GM23338 (cell line): Measurements from ENCODE around the gene UBE2E2. TPM values are rescaled to one million over a fixed set of nuclear protein-coding genes. Genes with fewer than 3 reads are reported as not detected.

Experiments used
- ATAC-seq: fragments of 200-7000 bp; cut with Tn5 transposase; 3 replicates; pipeline ENCODE4 v1.9.1; 2020
- DNase-seq: peaks from one replicate; pipeline ENCODE4 v3.0.0-alpha.2; 2015; ENCODE audit warnings: low spot score
- H2AFZ ChIP-seq: fragments of 200-600 bp; sonication (generic); 2 replicates; pipeline ENCODE4 v1.8.0; 2016; ENCODE audit warnings: antibody characterized with exemption, mild to moderate bottlenecking, moderate library complexity
- H3F3A ChIP-seq: fragments of 200-600 bp; sonication (generic); replicated peaks from 2 replicates; pipeline ENCODE4 v1.8.0; 2017; ENCODE audit warnings: antibody characterized with exemption, mixed run types, low read depth
- H3K27ac ChIP-seq: fragments of 200-600 bp; sonication (generic); 2 replicates; pipeline ENCODE4 v1.6.1; 2016; ENCODE audit warnings: low read depth
- H3K27me3 ChIP-seq: fragments of 200-600 bp; sonication (generic); 2 replicates; pipeline ENCODE4 v1.8.0; 2016; ENCODE audit warnings: mild to moderate bottlenecking, mixed run types, moderate library complexity; ENCODE audit not compliant: insufficient read depth
- H3K36me3 ChIP-seq: fragments of 200-600 bp; sonication (generic); 2 replicates; pipeline ENCODE4 v1.8.0; 2016; ENCODE audit warnings: mild to moderate bottlenecking; ENCODE audit not compliant: insufficient read depth
- H3K4me1 ChIP-seq: fragments of 200-600 bp; sonication (generic); 2 replicates; pipeline ENCODE4 v1.8.0; 2016; ENCODE audit warnings: mild to moderate bottlenecking, moderate library complexity; ENCODE audit not compliant: insufficient read depth
- H3K4me2 ChIP-seq: fragments of 200-600 bp; sonication (generic); 2 replicates; pipeline ENCODE4 v1.7.1; 2017; ENCODE audit warnings: mixed run types
- H3K4me3 ChIP-seq: fragments of 200-600 bp; sonication (generic); 2 replicates; pipeline ENCODE4 v1.6.1; 2016; ENCODE audit warnings: mixed run types
- H3K79me2 ChIP-seq: fragments of 200-600 bp; sonication (generic); replicated peaks from 2 replicates; pipeline ENCODE4 v1.8.0; 2017; ENCODE audit warnings: mild to moderate bottlenecking; ENCODE audit not compliant: insufficient read depth
- H3K9me2 ChIP-seq: fragments of 200-600 bp; sonication (generic); 2 replicates; pipeline ENCODE4 v1.8.0; 2017; ENCODE audit not compliant: insufficient read depth
- H4K20me1 ChIP-seq: fragments of 200-600 bp; sonication (generic); replicated peaks from 2 replicates; pipeline ENCODE4 v1.8.0; 2017; ENCODE audit warnings: mild to moderate bottlenecking; ENCODE audit not compliant: insufficient read depth
- H3K27ac Mint-ChIP-seq: 2 replicates; pipeline ENCODE4 v1.8.0; 2020; ENCODE audit warnings: inconsistent platforms, mild to moderate bottlenecking, moderate library complexity, mixed read lengths
- H3K27me3 Mint-ChIP-seq: 3 replicates; pipeline ENCODE4 v1.8.0; 2022; ENCODE audit warnings: low read depth, mild to moderate bottlenecking, moderate library complexity, mixed read lengths, inconsistent platforms; ENCODE audit not compliant: insufficient read depth, poor library complexity
- H3K36me3 Mint-ChIP-seq: 3 replicates; pipeline ENCODE4 v1.8.0; 2021; ENCODE audit warnings: low read depth, mild to moderate bottlenecking, inconsistent platforms, moderate library complexity, mixed read lengths
- H3K4me1 Mint-ChIP-seq: 3 replicates; pipeline ENCODE4 v1.8.0; 2020; ENCODE audit warnings: mild to moderate bottlenecking, inconsistent platforms, mixed read lengths
- H3K4me3 Mint-ChIP-seq: 3 replicates; pipeline ENCODE4 v1.8.0; 2021; ENCODE audit warnings: moderate library complexity, mild to moderate bottlenecking, inconsistent platforms, mixed read lengths
- H3K9me3 Mint-ChIP-seq: 3 replicates; pipeline ENCODE4 v1.8.0; 2020; ENCODE audit warnings: moderate library complexity, mild to moderate bottlenecking, inconsistent platforms, mixed read lengths
- CREB1 ChIP-seq: fragments of 250-450 bp; sonication (Bioruptor Pico); IDR thresholded peaks from 2 replicates; pipeline ENCODE4 v1.5.0; 2020; ENCODE audit warnings: low read depth, mild to moderate bottlenecking, moderate library complexity
- CTCF ChIP-seq, 2 experiments: fragments of 200-600 bp in 1 of 2; sonication (generic) in 1 of 2; conservative IDR thresholded peaks; 2 replicates each; pipeline versions ENCODE4 v1.5.1 to v1.6.1; 2016 to 2017; ENCODE audit warnings: antibody characterized with exemption in 2 of 2, low read depth in 2 of 2, mild to moderate bottlenecking in 2 of 2, moderate library complexity in 1 of 2
- ETS1 ChIP-seq: IDR thresholded peaks from 2 replicates; pipeline ENCODE4 v1.6.1; 2016; ENCODE audit warnings: antibody characterized with exemption
- EZH2 ChIP-seq: fragments of 200-600 bp; sonication (generic); IDR thresholded peaks from one replicate; pipeline ENCODE4 v1.8.0; 2017; ENCODE audit warnings: antibody characterized with exemption, mild to moderate bottlenecking, low read depth; ENCODE audit not compliant: unreplicated experiment
- EZH2phosphoT487 ChIP-seq: fragments of 200-600 bp; sonication (generic); IDR thresholded peaks from one replicate; pipeline ENCODE4 v1.8.1; 2018; ENCODE audit warnings: antibody characterized with exemption; ENCODE audit not compliant: unreplicated experiment
- JUNB ChIP-seq: IDR thresholded peaks from one replicate; pipeline ENCODE4 v1.6.1; 2016; ENCODE audit warnings: antibody characterized with exemption; ENCODE audit not compliant: unreplicated experiment
- NANOG ChIP-seq: IDR thresholded peaks from 2 replicates; pipeline ENCODE4 v1.6.1; 2016; ENCODE audit warnings: antibody characterized with exemption, borderline replicate concordance
- POLR2AphosphoS5 ChIP-seq: IDR thresholded peaks from 2 replicates; pipeline ENCODE4 v1.6.1; 2016; ENCODE audit warnings: antibody characterized with exemption, low read depth
- REST ChIP-seq: IDR thresholded peaks from one replicate; pipeline ENCODE4 v1.6.1; 2018; ENCODE audit warnings: antibody characterized with exemption; ENCODE audit not compliant: unreplicated experiment
- STAT1 ChIP-seq: IDR thresholded peaks from one replicate; pipeline ENCODE4 v1.6.1; 2016; ENCODE audit warnings: antibody characterized with exemption; ENCODE audit not compliant: unreplicated experiment
- ZNF114 ChIP-seq: fragments of 250-450 bp; sonication (Bioruptor Pico); IDR thresholded peaks from 2 replicates; pipeline ENCODE4 v1.5.0; 2020; ENCODE audit warnings: mild to moderate bottlenecking, moderate library complexity
- ZNF331 ChIP-seq: fragments of 250-450 bp; sonication (Bioruptor Pico); IDR thresholded peaks from 2 replicates; pipeline ENCODE4 v1.5.0; 2020; ENCODE audit warnings: low read depth, mild to moderate bottlenecking, moderate library complexity
- polyA plus RNA-seq: library from polyadenylated mRNA; unstranded; fragments of >200 nt; fragmentation: Nextera tagmentation; extraction: Ambion mirVana; gene quantifications from 2 replicates; pipeline ENCODE4 v1.2.1, GENCODE V29; 2016
- total RNA-seq: library from RNA; depleted of rRNA; stranded (reverse); fragments of >200 nt; shearing (Covaris generic); gene quantifications from 2 replicates; pipeline ENCODE4 v1.2.3, GENCODE V29; 2014
- TF ChIP-seq, protein P1 (sequence below): fragments of 250-450 bp; sonication (Bioruptor Pico); IDR thresholded peaks from 2 replicates; pipeline ENCODE4 v1.5.0; 2020; ENCODE audit warnings: mild to moderate bottlenecking, moderate library complexity

The UBE2E2 gene
- total and polyA plus RNA-seq, 2 experiments from 2014 or later, result 86.9 to 169 TPM

GRCh38 chr3:23254282-23254681 is 51.2 kb downstream of the UBE2E2 start (continued):
- TF ChIP-seq, protein P1, sequence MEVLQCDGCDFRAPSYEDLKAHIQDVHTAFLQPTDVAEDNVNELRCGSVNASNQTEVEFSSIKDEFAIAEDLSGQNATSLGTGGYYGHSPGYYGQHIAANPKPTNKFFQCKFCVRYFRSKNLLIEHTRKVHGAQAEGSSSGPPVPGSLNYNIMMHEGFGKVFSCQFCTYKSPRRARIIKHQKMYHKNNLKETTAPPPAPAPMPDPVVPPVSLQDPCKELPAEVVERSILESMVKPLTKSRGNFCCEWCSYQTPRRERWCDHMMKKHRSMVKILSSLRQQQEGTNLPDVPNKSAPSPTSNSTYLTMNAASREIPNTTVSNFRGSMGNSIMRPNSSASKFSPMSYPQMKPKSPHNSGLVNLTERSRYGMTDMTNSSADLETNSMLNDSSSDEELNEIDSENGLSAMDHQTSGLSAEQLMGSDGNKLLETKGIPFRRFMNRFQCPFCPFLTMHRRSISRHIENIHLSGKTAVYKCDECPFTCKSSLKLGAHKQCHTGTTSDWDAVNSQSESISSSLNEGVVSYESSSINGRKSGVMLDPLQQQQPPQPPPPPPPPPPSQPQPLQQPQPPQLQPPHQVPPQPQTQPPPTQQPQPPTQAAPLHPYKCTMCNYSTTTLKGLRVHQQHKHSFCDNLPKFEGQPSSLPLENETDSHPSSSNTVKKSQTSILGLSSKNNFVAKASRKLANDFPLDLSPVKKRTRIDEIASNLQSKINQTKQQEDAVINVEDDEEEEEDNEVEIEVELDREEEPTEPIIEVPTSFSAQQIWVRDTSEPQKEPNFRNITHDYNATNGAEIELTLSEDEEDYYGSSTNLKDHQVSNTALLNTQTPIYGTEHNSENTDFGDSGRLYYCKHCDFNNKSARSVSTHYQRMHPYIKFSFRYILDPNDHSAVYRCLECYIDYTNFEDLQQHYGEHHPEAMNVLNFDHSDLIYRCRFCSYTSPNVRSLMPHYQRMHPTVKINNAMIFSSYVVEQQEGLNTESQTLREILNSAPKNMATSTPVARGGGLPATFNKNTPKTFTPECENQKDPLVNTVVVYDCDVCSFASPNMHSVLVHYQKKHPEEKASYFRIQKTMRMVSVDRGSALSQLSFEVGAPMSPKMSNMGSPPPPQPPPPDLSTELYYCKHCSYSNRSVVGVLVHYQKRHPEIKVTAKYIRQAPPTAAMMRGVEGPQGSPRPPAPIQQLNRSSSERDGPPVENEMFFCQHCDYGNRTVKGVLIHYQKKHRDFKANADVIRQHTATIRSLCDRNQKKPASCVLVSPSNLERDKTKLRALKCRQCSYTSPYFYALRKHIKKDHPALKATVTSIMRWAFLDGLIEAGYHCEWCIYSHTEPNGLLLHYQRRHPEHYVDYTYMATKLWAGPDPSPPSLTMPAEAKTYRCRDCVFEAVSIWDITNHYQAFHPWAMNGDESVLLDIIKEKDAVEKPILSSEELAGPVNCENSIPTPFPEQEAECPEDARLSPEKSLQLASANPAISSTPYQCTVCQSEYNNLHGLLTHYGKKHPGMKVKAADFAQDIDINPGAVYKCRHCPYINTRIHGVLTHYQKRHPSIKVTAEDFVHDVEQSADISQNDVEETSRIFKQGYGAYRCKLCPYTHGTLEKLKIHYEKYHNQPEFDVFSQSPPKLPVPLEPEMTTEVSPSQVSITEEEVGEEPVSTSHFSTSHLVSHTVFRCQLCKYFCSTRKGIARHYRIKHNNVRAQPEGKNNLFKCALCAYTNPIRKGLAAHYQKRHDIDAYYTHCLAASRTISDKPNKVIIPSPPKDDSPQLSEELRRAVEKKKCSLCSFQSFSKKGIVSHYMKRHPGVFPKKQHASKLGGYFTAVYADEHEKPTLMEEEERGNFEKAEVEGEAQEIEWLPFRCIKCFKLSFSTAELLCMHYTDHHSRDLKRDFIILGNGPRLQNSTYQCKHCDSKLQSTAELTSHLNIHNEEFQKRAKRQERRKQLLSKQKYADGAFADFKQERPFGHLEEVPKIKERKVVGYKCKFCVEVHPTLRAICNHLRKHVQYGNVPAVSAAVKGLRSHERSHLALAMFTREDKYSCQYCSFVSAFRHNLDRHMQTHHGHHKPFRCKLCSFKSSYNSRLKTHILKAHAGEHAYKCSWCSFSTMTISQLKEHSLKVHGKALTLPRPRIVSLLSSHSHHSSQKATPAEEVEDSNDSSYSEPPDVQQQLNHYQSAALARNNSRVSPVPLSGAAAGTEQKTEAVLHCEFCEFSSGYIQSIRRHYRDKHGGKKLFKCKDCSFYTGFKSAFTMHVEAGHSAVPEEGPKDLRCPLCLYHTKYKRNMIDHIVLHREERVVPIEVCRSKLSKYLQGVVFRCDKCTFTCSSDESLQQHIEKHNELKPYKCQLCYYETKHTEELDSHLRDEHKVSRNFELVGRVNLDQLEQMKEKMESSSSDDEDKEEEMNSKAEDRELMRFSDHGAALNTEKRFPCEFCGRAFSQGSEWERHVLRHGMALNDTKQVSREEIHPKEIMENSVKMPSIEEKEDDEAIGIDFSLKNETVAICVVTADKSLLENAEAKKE (CRISPR knock-in tag), result no peak
- TF ChIP-seq EZH2 (no peak), JUNB (no peak), CREB1 (no peak)

- Mint-ChIP-seq H3K9me3 (no peaks in the 10 kb centered on the region), H3K36me3 (peaks cover 4% of the 10 kb centered on the region; the same call in 1 of the 3 replicates), H3K27ac (no peak overlapping the region), H3K4me1 (peaks cover 4% of the 10 kb centered on the region; the same call in 1 of the 3 replicates), H3K27me3 (peaks cover 4% of the 10 kb centered on the region), H3K4me3 (no peak overlapping the region)
- H3K4me1 ChIP-seq, result no peaks in the 10 kb centered on the region
- ATAC-seq (no peak), DNase-seq (no peak)
- H3K4me2 ChIP-seq, result no peak overlapping the region
- no peaks in the 10 kb centered on the region for H3F3A ChIP-seq
- H3K27ac ChIP-seq, result no peak overlapping the region
- no peak overlapping the region for H3K4me3 ChIP-seq
- H3K79me2 ChIP-seq, result peaks cover 78% of the 10 kb centered on the region
- no peaks in the 10 kb centered on the region; the same call in 1 of the 2 replicates for H3K9me2 ChIP-seq
- no peak overlapping the region for H2AFZ ChIP-seq
- no peaks in the 10 kb centered on the region for H3K36me3 ChIP-seq
- no peaks in the 10 kb centered on the region for H3K27me3 ChIP-seq
- no peaks in the 10 kb centered on the region; the same call in none of the 2 replicates for H4K20me1 ChIP-seq
- no peak for TF ChIP-seq EZH2
- TF ChIP-seq NANOG, result no peak
- TF ChIP-seq ETS1, result no peak
- no peak for TF ChIP-seq EZH2phosphoT487
- TF ChIP-seq POLR2AphosphoS5, result no peak
- TF ChIP-seq CTCF (conservative IDR thresholded peaks at IDR 0.05; ENCODE audit: low read depth in 2 of 2), result no peak
- no peak for TF ChIP-seq ZNF114 (CRISPR knock-in tag)
- no peak for TF ChIP-seq CREB1
- no peak for TF ChIP-seq ZNF331 (CRISPR knock-in tag)
- TF ChIP-seq JUNB, result no peak
- no peak for TF ChIP-seq REST
- TF ChIP-seq STAT1, result no peak
These were observed 51.7 kb downstream of the UBE2E2 start for GRCh38 chr3:23254835-23255234.
